ENCODE measurements around the gene LNX2.

- no peak for TF ChIP-seq CTCF (IDR thresholded peaks at IDR 0.05; ENCODE audit: low read length)
- TF ChIP-seq EZH2 (IDR thresholded peaks at IDR 0.05; ENCODE audit: borderline replicate concordance, low read length): no peak
These were observed 119.4 kb downstream of the LNX2 start for GRCh38 chr13:27500806-27501534.
